Psoas muscle (tissue), 8 donors: ENCODE data around the gene ABCC8. TPM values are rescaled to one million over a fixed set of nuclear protein-coding genes. Genes with fewer than 3 reads are reported as not detected.

Experiments used
- ATAC-seq, 4 donors: fragments of 200-7000 bp; cut with Tn5 transposase; one replicate each; pipeline ENCODE4 v1.9.1; 2020; ENCODE audit warnings: moderate library complexity in 3 of 4, mild to moderate bottlenecking in 2 of 4
- DNase-seq, 2 donors: peaks; one replicate each; pipeline ENCODE4 v3.0.0-alpha.2; 2020
- H3K27ac ChIP-seq: fragments of 200-600 bp; one replicate; pipeline ENCODE4 v1.8.0; 2022
- H3K27me3 ChIP-seq, 3 donors: fragments of 200-600 bp in 1 of 3; one replicate each; pipeline versions ENCODE4 v1.6.1 to v1.8.0; 2013 to 2022; ENCODE audit warnings: low read length in 2 of 3, mild to moderate bottlenecking in 2 of 3, moderate library complexity in 1 of 3; ENCODE audit not compliant: insufficient read depth in 3 of 3
- H3K36me3 ChIP-seq, 2 donors: fragments of 200-600 bp in 1 of 2; one replicate each; pipeline versions ENCODE4 v1.6.1 to v1.8.0; 2013 to 2022; ENCODE audit warnings: low read depth in 1 of 2, mild to moderate bottlenecking in 1 of 2, moderate library complexity in 1 of 2; ENCODE audit not compliant: insufficient read depth in 1 of 2
- H3K4me1 ChIP-seq: fragments of 200-600 bp; one replicate; pipeline ENCODE4 v1.8.0; 2022
- H3K4me3 ChIP-seq: fragments of 200-600 bp; one replicate; pipeline ENCODE4 v1.8.0; 2022; ENCODE audit warnings: mild to moderate bottlenecking
- H3K9me3 ChIP-seq: fragments of 200-600 bp; one replicate; pipeline ENCODE4 v1.8.0; 2022
- CTCF ChIP-seq: fragments of 200-600 bp; IDR thresholded peaks from one replicate; pipeline ENCODE4 v1.8.0; 2022; ENCODE audit warnings: antibody characterized with exemption
- WGBS, 3 donors: extraction: QIAGEN DNeasy Blood & Tissue Kit; methylation state at CpG; one replicate each; pipeline versions ENCODE4 v1.1.6 to v1.1.7; 2013; 5-methylcytosine and 5-hydroxymethylcytosine counted together
- intact Hi-C, 2 donors: fragments of 100-400 bp; cut with DNase I; formaldehyde crosslinking; loops; one replicate each; pipeline versions ENCODE4 v1.11.0 to v1.14.2; 2022
- polyA plus RNA-seq, 3 donors: library from polyadenylated mRNA; stranded (reverse); fragments of 200-250 nt; gene quantifications; one replicate each; pipeline ENCODE4 v1.2.3, GENCODE V29; 2013
- total RNA-seq, 4 donors: library from RNA; stranded (reverse); fragmentation: NEBNext Ultra II Directional in 2 of 4; extraction: Animal tissue kit (Norgen Biotek cat#: 25700) in 2 of 4; gene quantifications; one replicate each; pipeline versions ENCODE4 v1.2.1 to v1.2.4, GENCODE V29; 2021 to 2023
- donor health status: healthy with polysubstance abuse.
- donor health status: DM: no; HTN: no; CAD: no; lungs with moderate emphysema.
- donor health status: Bipolar disorder and iron deficiency.
- donor health status: healthy.
- donor health status: DM: yes; HTN: yes; CAD: no.
- donor health status: DM: no; HTN: no; CAD: no.
- donor health status: DM: no; HTN: no; CAD: no.
- donor health status: DM: yes; HTN: yes; CAD: no.

Gene ABCC8
- total and polyA plus RNA-seq, 7 donors, result 0.26 to 3.5 (median 0.75) TPM

GRCh38 chr11:17459236-17459896 lies 17.3 kb downstream of the ABCC8 start:
- no peak overlapping the region for H3K27ac ChIP-seq
- no peak overlapping the region for H3K4me3 ChIP-seq
- DNase-seq (no peak), ATAC-seq (peak in 1 of 4 donors; percentile 21)
- H3K36me3 ChIP-seq, result no peaks in the 10 kb centered on the region
- no peaks in the 10 kb centered on the region for H3K27me3 ChIP-seq
- intact Hi-C loops, result no loop called here
- TF ChIP-seq CTCF, result no peak
- WGBS, 3 donors, result 58 to 66% (median 60%) methylated on average over 9 of the region's 9 CpGs
- no peaks in the 10 kb centered on the region for H3K9me3 ChIP-seq
- H3K4me1 ChIP-seq, result no peaks in the 10 kb centered on the region

GRCh38 chr11:17458268-17458667 lies 18.4 kb downstream of the ABCC8 start:
- H3K9me3 ChIP-seq, result no peaks in the 10 kb centered on the region
- H3K4me1 ChIP-seq, result no peaks in the 10 kb centered on the region
- ATAC-seq (no peak), DNase-seq (no peak)
- H3K27ac ChIP-seq, result no peak overlapping the region
- H3K4me3 ChIP-seq, result no peak overlapping the region
- no peak for TF ChIP-seq CTCF
- no peaks in the 10 kb centered on the region for H3K27me3 ChIP-seq
- intact Hi-C loops, result no loop called here
- no peaks in the 10 kb centered on the region for H3K36me3 ChIP-seq
- WGBS, 3 donors, result 61 to 67% (median 66%) methylated on average over 8 of the region's 8 CpGs

GRCh38 chr11:17457396-17458173 lies 19.1 kb downstream of the ABCC8 start:
- Histone ChIP-seq H3K4me3 (no peak overlapping the region), H3K27ac (no peak overlapping the region), H3K4me1 (no peaks in the 10 kb centered on the region), H3K9me3 (no peaks in the 10 kb centered on the region), H3K27me3 (no peaks in the 10 kb centered on the region), H3K36me3 (no peaks in the 10 kb centered on the region)
- no peak for TF ChIP-seq CTCF
- ATAC-seq (no peak), DNase-seq (no peak)
- intact Hi-C loops, result no loop called here
- 60 to 65% (median 64%) methylated on average over 8 of the region's 8 CpGs for WGBS, 3 donors

GRCh38 chr11:17452668-17453067 lies 24.0 kb downstream of the ABCC8 start:
- 62 to 82% (median 62%) methylated on average over 2 of the region's 2 CpGs for WGBS, 3 donors

More at GRCh38 chr11:17452668-17453067, 24.0 kb downstream of the ABCC8 start:
- Histone ChIP-seq H3K36me3 (no peaks in the 10 kb centered on the region), H3K4me3 (no peak overlapping the region), H3K9me3 (no peaks in the 10 kb centered on the region), H3K27me3 (no peaks in the 10 kb centered on the region), H3K27ac (no peak overlapping the region), H3K4me1 (no peaks in the 10 kb centered on the region)
- ATAC-seq (no peak), DNase-seq (no peak)
- intact Hi-C loops, result no loop called here
- TF ChIP-seq CTCF, result no peak
